HG02840 (cell line): Measurements from ENCODE around the gene MMP8.

Experiments used
- ATAC-seq: cut with Tn5 transposase; IDR thresholded peaks from one replicate; pipeline ENCODE4 v1.9.1; 2021; ENCODE audit warnings: mild to moderate bottlenecking, moderate library complexity, moderate number of reproducible peaks; ENCODE audit not compliant: unreplicated experiment, low FRiP score

MMP8 gene

DNA sequence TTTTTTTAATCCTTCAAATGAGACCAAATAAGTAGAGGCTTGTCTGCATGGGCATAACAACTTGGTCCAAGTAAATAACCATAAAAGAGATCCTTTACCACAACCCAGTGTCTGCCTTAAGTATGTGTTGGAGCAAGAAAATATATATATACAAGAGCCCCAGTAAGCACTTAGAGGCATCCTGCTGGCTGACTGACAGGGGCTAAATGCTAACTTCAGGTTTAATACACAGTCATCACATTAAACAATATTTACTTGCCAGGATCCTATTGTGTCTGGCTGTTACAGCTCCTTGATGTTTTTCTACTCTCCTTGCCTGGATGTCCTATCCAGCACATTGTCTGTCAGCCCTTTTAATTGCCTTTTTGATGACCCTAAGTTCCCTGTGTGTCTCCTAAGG is 62.1 kb downstream of the MMP8 start:
- ATAC-seq: no peak
